GM21528 (cell line): ENCODE measurements around the gene ELOVL5.

Experiments
- ATAC-seq: cut with Tn5 transposase; IDR thresholded peaks from one replicate; pipeline ENCODE4 v1.9.1; 2021; ENCODE audit warnings: mild to moderate bottlenecking, moderate library complexity; ENCODE audit not compliant: unreplicated experiment, low FRiP score

Gene ELOVL5

GRCh38 chr6:53282741-53283140, 66.0 kb downstream of the ELOVL5 start:
- ATAC-seq = no peak

- ATAC-seq = no peak
Measured at GRCh38 chr6:53282234-53282633, 66.5 kb downstream of the ELOVL5 start.

DNA sequence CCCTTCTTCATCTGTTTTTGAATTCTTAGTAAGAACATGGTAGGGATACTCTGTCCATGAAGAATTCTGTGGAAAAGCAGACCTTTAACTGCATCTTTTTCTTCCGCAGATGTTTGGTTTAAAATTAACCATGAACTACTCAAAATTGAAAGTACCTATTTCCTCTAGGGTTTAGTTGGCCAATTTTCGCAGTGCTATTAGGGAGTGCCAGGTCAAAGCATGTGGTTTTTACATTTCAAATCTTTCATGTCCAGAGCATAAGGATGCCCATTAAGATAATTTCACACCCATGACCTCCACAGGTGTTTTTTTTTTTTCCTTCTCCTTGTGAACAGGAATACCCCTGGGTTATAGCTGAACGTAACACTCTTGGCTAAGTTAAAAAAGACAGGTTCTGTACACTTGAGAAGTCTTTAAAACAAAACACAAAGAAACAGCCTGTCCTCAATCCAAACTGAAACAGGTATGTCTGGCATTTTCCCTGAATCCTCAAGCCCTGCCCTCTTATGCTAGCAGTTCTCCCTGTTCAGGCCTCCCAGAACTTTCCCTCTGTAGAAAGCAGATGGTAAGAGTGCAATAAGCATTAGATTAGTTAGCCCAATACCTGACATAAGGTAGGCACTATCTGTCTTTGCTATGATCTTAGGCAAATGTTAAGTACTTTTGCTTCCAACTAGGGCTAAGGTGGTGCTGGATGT, 67.1 kb downstream of the ELOVL5 start:
- ATAC-seq = no peak

DNA sequence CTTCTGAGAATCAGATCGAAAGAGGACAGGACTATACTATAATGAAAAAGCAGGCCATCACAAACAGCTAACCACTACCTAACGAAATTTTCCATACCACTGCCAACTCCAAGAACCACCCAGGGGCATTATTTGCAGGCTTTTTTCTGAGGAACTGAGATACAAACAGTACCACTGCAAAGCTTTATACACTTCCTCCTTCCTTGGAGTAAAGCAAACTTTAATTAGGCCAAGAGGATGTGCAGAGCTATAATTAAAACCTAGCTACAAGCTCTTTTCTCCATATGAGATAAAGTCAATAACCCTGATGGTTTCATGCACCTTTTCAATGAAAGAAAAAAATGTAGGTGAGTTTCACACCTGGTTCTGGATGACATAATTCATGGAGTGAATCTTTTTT, 68.5 kb downstream of the ELOVL5 start:
- ATAC-seq = no peak

GRCh38 chr6:53279293-53279692, 69.5 kb downstream of the ELOVL5 start:
- no peak for ATAC-seq

DNA sequence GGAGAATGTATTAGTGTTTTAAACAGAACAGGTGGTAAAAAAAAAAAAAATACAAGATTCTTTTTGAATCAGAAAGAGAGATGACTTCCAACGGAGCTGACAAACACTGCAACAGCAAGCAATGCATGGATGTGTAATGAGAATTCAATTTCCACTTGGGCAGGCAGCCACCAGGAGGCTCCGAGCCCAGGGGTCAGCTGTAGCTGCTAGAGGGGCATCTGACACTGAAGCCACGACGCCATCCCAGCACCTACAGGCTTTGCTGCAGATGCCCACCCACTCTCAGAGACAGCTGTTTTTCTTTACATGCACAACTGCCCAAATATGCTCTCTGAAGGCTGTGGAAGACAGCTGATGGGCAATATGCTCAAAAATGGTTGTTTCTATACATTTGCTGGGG, 75.4 kb downstream of the ELOVL5 start:
- no peak for ATAC-seq

DNA sequence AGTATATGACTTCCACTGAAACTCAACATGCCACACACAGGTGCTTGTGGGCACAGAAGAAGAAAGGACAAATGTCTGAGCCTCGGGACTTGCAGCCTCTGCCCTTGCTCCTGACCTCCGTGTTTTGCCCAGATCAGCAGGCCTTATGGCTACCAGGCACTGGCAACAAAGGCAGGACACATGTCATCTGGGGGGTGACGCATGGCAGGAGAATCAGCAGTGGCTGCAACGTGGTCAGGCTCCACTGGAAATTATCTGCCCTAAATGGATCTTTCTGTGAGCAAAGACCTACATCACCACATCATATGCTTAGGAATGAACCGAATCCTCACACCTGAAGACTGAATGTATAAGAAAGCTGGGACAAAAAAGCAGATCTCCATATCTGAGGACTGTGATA, 78.9 kb downstream of the ELOVL5 start:
- ATAC-seq = no peak

- no peak for ATAC-seq
Measured at GRCh38 chr6:53268858-53269608, 79.7 kb downstream of the ELOVL5 start.

GRCh38 chr6:53266553-53267090, 82.1 kb downstream of the ELOVL5 start:
- no peak for ATAC-seq

GRCh38 chr6:53264915-53265607, 83.7 kb downstream of the ELOVL5 start:
- ATAC-seq = no peak

GRCh38 chr6:53264337-53264736, 84.4 kb downstream of the ELOVL5 start:
- no peak for ATAC-seq

DNA sequence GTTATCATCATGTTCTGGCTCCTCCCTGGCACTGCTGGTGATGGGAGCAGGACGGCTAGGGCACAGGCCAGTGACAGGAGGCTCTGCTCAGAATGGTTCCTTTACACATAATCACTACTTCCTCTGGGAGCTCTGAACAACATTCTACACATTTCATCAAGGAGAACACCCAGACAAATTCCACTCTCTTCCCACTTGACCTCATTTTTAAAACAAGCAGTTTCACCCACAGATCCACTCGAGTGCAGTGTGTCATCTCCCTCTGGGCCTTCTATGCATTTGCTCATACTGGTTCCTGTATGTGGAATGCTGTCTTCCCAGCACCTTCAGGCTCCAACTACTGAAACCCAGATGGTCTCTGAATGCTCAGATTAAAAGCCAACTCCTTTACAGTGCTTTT, 84.8 kb downstream of the ELOVL5 start:
- ATAC-seq = no peak

GRCh38 chr6:53259860-53260580, 88.7 kb downstream of the ELOVL5 start:
- no peak for ATAC-seq

DNA sequence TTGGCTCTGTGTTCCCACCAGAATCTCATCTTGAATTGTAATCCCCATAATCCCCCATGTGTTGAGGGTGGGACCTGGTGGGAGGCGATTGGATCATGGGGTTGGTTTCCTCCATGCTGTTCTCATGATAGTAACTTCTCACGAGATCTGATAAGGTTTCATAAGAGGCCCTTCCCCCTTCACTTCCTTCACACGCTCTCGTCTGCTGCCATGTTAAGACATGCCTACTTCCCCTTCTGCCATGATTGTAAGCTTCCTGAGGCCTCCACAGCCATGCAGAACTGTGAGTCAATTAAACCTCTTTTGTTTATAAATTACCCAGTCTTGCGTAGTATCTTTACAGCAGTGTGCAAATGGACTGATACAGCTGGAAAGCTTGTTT, 90.0 kb downstream of the ELOVL5 start:
- ATAC-seq = no peak

GRCh38 chr6:53258076-53258773, 90.5 kb downstream of the ELOVL5 start:
- ATAC-seq = no peak

DNA sequence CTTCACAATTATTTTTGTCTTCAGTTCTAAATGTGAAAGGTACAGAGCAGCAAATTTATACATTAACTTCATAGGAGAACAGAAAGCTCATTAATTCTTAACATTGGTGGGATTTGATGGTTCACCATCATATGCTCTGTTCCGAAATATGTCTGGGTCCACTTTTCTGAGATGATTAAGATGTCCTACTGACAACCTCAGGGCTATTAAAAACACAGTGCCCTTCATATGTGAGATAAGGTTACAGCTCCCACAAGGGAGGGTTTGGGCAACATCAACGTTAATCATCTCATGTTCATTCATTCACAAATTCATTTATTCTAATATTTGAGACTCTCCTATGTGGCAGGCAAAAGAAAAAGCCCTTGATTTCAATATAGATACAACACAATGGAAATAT, 91.2 kb downstream of the ELOVL5 start:
- ATAC-seq = no peak

- no peak for ATAC-seq
Measured at GRCh38 chr6:53257001-53257400, 91.7 kb downstream of the ELOVL5 start.

GRCh38 chr6:53252177-53252692, 96.5 kb downstream of the ELOVL5 start:
- no peak for ATAC-seq

- ATAC-seq = no peak
Measured at GRCh38 chr6:53251033-53251672, 97.6 kb downstream of the ELOVL5 start.
